ENCODE data around the gene PRL. TPM values are rescaled to one million over a fixed set of nuclear protein-coding genes. Genes with fewer than 3 reads are reported as not detected.

PRL gene
- polyA plus RNA-seq, 1 donor from 2014 or later = not detected

GRCh38 chr6:22295145-22295544, 1.7 kb downstream of the PRL start:
- Histone ChIP-seq H3K9ac (ENCODE audit: low read length) (no peak overlapping the region), H3K9me2 (ENCODE audit: insufficient read depth, low read length) (no peaks in the 10 kb centered on the region), H3K9me3 (ENCODE audit: low read length) (no peaks in the 10 kb centered on the region), H2AFZ (ENCODE audit: low read depth, low read length) (no peak overlapping the region), H3K27me3 (ENCODE audit: insufficient read depth, low read depth, low read length) (no peaks in the 10 kb centered on the region), H3K4me2 (ENCODE audit: low read length) (no peak overlapping the region), H4K20me1 (ENCODE audit: insufficient read depth) (no peaks in the 10 kb centered on the region), H3K4me3 (ENCODE audit: low read length) (no peak overlapping the region), H3K27ac (ENCODE audit: low read length) (no peak overlapping the region), H3K79me2 (replicated peaks; ENCODE audit: insufficient read depth, low read length) (no peaks in the 10 kb centered on the region), H3F3A (ENCODE audit: insufficient read depth, low read length, poor library complexity, severe bottlenecking) (no peaks in the 10 kb centered on the region), H3K36me3 (ENCODE audit: insufficient read depth, low read length) (no peaks in the 10 kb centered on the region)
- TF ChIP-seq CTCF (IDR thresholded peaks at IDR 0.05; ENCODE audit: poor library complexity, severe bottlenecking) (no peak), POLR2AphosphoS5 (IDR thresholded peaks at IDR 0.05) (peak; percentile 22), EP300 (conservative IDR thresholded peaks at IDR 0.05; ENCODE audit: poor library complexity, severe bottlenecking) (peak; percentile 20)

GRCh38 chr6:22294301-22294700, 2.5 kb downstream of the PRL start:
- H3F3A ChIP-seq (ENCODE audit: insufficient read depth, low read length, poor library complexity, severe bottlenecking) = no peaks in the 10 kb centered on the region

More at GRCh38 chr6:22294301-22294700, 2.5 kb downstream of the PRL start:
- Histone ChIP-seq H4K20me1 (ENCODE audit: insufficient read depth) (no peaks in the 10 kb centered on the region), H3K9me3 (ENCODE audit: low read length) (no peaks in the 10 kb centered on the region), H3K9ac (ENCODE audit: low read length) (no peak overlapping the region), H3K4me3 (ENCODE audit: low read length) (no peak overlapping the region), H3K9me2 (ENCODE audit: insufficient read depth, low read length) (no peaks in the 10 kb centered on the region), H3K27ac (ENCODE audit: low read length) (no peak overlapping the region), H3K27me3 (ENCODE audit: insufficient read depth, low read depth, low read length) (no peaks in the 10 kb centered on the region), H2AFZ (ENCODE audit: low read depth, low read length) (no peak overlapping the region), H3K36me3 (ENCODE audit: insufficient read depth, low read length) (no peaks in the 10 kb centered on the region), H3K4me2 (ENCODE audit: low read length) (no peak overlapping the region), H3K79me2 (replicated peaks; ENCODE audit: insufficient read depth, low read length) (no peaks in the 10 kb centered on the region)
- TF ChIP-seq, protein P1, sequence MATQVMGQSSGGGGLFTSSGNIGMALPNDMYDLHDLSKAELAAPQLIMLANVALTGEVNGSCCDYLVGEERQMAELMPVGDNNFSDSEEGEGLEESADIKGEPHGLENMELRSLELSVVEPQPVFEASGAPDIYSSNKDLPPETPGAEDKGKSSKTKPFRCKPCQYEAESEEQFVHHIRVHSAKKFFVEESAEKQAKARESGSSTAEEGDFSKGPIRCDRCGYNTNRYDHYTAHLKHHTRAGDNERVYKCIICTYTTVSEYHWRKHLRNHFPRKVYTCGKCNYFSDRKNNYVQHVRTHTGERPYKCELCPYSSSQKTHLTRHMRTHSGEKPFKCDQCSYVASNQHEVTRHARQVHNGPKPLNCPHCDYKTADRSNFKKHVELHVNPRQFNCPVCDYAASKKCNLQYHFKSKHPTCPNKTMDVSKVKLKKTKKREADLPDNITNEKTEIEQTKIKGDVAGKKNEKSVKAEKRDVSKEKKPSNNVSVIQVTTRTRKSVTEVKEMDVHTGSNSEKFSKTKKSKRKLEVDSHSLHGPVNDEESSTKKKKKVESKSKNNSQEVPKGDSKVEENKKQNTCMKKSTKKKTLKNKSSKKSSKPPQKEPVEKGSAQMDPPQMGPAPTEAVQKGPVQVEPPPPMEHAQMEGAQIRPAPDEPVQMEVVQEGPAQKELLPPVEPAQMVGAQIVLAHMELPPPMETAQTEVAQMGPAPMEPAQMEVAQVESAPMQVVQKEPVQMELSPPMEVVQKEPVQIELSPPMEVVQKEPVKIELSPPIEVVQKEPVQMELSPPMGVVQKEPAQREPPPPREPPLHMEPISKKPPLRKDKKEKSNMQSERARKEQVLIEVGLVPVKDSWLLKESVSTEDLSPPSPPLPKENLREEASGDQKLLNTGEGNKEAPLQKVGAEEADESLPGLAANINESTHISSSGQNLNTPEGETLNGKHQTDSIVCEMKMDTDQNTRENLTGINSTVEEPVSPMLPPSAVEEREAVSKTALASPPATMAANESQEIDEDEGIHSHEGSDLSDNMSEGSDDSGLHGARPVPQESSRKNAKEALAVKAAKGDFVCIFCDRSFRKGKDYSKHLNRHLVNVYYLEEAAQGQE (IDR thresholded peaks at IDR 0.05; ENCODE audit: borderline replicate concordance) = no peak
- TF ChIP-seq EZH2 (IDR thresholded peaks at IDR 0.05; ENCODE audit: borderline replicate concordance, insufficient read depth, low read length, poor library complexity, severe bottlenecking) = no peak
- no peak for TF ChIP-seq SMC3 (conservative IDR thresholded peaks at IDR 0.05; ENCODE audit: poor library complexity)
- no peak for TF ChIP-seq TAF1 (IDR thresholded peaks at IDR 0.05; ENCODE audit: low read depth)
- no peak for TF ChIP-seq CTCF (IDR thresholded peaks at IDR 0.05; ENCODE audit: poor library complexity, severe bottlenecking)
- TF ChIP-seq MXI1 (conservative IDR thresholded peaks at IDR 0.05; ENCODE audit: poor library complexity, severe bottlenecking) = no peak
- TF ChIP-seq EP300 (conservative IDR thresholded peaks at IDR 0.05; ENCODE audit: poor library complexity, severe bottlenecking) = no peak
- TF ChIP-seq RAD21 (conservative IDR thresholded peaks at IDR 0.05) = no peak
- no peak for TF ChIP-seq POLR2AphosphoS5 (IDR thresholded peaks at IDR 0.05)

All from neural cell (in vitro differentiated cells).